Activated CD4-positive, CD25-positive, alpha-beta regulatory T cell treated with anti-CD3 and anti-CD28 coated beads, Interleukin-2, amount 50 U/mL, for 72 hours (primary cell): Measurements from ENCODE around the gene RAB3B.

Source experiments
- DNase-seq: peaks from one replicate; pipeline ENCODE4 v3.0.0; 2021

RAB3B gene

DNA sequence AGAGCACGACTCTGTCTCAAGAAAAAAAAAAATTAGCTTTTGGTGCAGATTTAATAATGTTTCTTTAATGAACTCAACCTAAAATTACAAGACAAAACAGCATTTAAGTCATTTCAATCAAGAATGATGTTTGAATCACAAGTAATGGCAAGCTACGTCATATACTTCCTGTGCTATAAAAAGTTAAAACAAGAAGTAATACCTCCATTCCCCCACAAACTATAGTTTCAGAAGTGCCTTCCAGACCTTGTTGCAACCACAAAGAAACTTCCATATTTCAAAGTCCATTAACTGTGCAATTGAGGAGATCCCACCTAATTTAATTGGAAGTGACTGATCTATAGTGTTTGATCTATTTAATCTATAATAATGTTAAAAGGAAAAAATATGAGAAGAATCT, 127.1 kb downstream of the RAB3B start:
- DNase-seq: no peak

DNA sequence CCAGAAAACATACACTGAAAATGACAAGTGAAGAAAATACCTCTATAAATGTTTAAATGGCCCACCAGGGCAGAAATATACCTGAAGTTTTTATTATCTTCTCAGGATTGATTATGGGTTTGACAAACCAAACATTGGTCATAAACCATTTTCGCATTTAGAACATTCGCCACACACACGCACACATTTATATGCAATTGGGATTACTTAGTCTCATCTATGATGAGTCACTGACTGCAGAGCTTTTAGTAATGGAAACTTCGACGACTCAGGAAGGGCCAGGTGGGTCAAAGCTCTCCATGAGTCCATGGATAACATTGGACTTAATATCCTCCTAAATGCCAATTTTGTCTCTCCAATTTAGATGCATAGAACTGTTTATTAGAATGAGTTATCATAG, 128.8 kb downstream of the RAB3B start:
- DNase-seq: no peak

DNA sequence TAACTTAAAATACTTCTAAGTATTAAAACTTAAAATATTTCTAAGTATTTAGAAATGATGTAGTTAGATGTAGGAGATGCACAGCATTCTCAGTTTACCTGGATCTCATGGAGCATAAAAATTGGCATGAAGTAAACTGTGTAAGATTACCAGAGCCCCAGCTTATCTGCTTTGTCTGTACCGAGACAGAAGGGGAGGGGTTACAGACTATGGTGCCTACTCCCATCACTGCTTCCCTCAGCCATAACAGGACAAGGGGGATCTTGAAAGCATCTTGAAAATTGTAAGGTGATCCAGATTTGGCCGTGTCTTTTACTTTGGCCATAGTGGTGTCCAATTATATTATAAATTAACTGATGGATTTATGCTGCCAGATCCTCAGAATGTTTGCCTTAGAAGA, 130.8 kb downstream of the RAB3B start:
- no peak for DNase-seq

GRCh38 chr1:51859333-51859732, 131.2 kb downstream of the RAB3B start:
- no peak for DNase-seq

GRCh38 chr1:51858892-51859291, 131.6 kb downstream of the RAB3B start:
- no peak for DNase-seq
